ENCODE measurements around the gene SNAP25. TPM values are rescaled to one million over a fixed set of nuclear protein-coding genes. Genes with fewer than 3 reads are reported as not detected.

The SNAP25 gene
- total and polyA plus RNA-seq, 2 donors = 1.6 to 8.6 TPM

GRCh38 chr20:10190456-10190855 lies 28.2 kb upstream of the SNAP25 start:
- WGBS = 83% methylated on average over 3 of the region's 3 CpGs
- no peak for DNase-seq (ENCODE audit: extremely low spot score)
- no peak overlapping the region for H3K27ac ChIP-seq (ENCODE audit: low read depth)

GRCh38 chr20:10192171-10192570 lies 26.5 kb upstream of the SNAP25 start:
- Histone ChIP-seq H3K27ac (ENCODE audit: low read depth) (no peak overlapping the region), H3K4me3 (ENCODE audit: low read depth, low read length) (no peak overlapping the region), H3K36me3 (ENCODE audit: insufficient read depth) (no peaks in the 10 kb centered on the region), H3K4me1 (ENCODE audit: insufficient read depth) (no peaks in the 10 kb centered on the region)
- peak; percentile 47 for DNase-seq (ENCODE audit: extremely low spot score)
- 30% methylated on average over 1 of the region's 1 CpG for WGBS

More at GRCh38 chr20:10190456-10190855, 28.2 kb upstream of the SNAP25 start:
- no peak overlapping the region for H3K4me3 ChIP-seq (ENCODE audit: low read depth, low read length)
- no peaks in the 10 kb centered on the region for H3K36me3 ChIP-seq (ENCODE audit: insufficient read depth)
- no peaks in the 10 kb centered on the region for H3K4me1 ChIP-seq (ENCODE audit: insufficient read depth)

DNA sequence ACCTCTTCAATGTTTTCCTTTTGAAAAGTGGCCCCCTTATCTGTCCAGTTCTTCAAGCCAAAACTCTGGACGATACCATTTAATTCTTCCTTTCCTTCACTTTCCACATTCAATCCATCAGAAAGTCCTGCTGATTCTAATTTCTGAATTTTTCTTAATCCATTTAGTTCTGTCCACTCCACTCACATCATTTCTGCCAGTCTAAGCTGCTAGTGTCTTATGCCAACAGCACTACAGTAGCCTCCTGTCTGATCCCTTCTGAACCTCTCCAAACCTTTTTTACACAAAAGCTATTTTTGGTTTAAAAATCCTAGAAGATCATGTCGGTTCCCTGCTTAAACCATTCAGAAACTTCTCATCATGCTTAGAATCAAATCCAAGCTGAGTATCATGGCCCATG lies 24.5 kb upstream of the SNAP25 start:
- Histone ChIP-seq H3K4me1 (ENCODE audit: insufficient read depth) (no peaks in the 10 kb centered on the region), H3K4me3 (ENCODE audit: low read depth, low read length) (no peak overlapping the region)
- 87% methylated on average over 2 of the region's 2 CpGs for WGBS

GRCh38 chr20:10200330-10200729 lies 18.3 kb upstream of the SNAP25 start:
- H3K4me3 ChIP-seq (ENCODE audit: low read depth, low read length) = no peak overlapping the region
- DNase-seq (ENCODE audit: extremely low spot score) = no peak
- H3K4me1 ChIP-seq (ENCODE audit: insufficient read depth) = no peaks in the 10 kb centered on the region
- H3K36me3 ChIP-seq (ENCODE audit: insufficient read depth) = no peaks in the 10 kb centered on the region
- H3K27ac ChIP-seq (ENCODE audit: low read depth) = no peak overlapping the region

More for the DNA sequence above, 24.5 kb upstream of the SNAP25 start:
- no peaks in the 10 kb centered on the region for H3K36me3 ChIP-seq (ENCODE audit: insufficient read depth)
- no peak overlapping the region for H3K27ac ChIP-seq (ENCODE audit: low read depth)
- no peak for DNase-seq (ENCODE audit: extremely low spot score)

GRCh38 chr20:10201321-10201870 lies 17.2 kb upstream of the SNAP25 start:
- H3K36me3 ChIP-seq (ENCODE audit: insufficient read depth) = no peaks in the 10 kb centered on the region
- WGBS = 65% methylated on average over 3 of the region's 3 CpGs
- H3K4me1 ChIP-seq (ENCODE audit: insufficient read depth) = no peaks in the 10 kb centered on the region
- H3K4me3 ChIP-seq (ENCODE audit: low read depth, low read length) = no peak overlapping the region
- no peak for DNase-seq (ENCODE audit: extremely low spot score)
- no peak overlapping the region for H3K27ac ChIP-seq (ENCODE audit: low read depth)

- H3K4me3 ChIP-seq (ENCODE audit: low read depth, low read length) = no peak overlapping the region
- 26% methylated on average over 1 of the region's 1 CpG for WGBS
- no peaks in the 10 kb centered on the region for H3K4me1 ChIP-seq (ENCODE audit: insufficient read depth)
- no peak for DNase-seq (ENCODE audit: extremely low spot score)
- H3K36me3 ChIP-seq (ENCODE audit: insufficient read depth) = no peaks in the 10 kb centered on the region
- no peak overlapping the region for H3K27ac ChIP-seq (ENCODE audit: low read depth)
These were observed 9.5 kb upstream of the SNAP25 start for GRCh38 chr20:10209091-10209490.

DNA sequence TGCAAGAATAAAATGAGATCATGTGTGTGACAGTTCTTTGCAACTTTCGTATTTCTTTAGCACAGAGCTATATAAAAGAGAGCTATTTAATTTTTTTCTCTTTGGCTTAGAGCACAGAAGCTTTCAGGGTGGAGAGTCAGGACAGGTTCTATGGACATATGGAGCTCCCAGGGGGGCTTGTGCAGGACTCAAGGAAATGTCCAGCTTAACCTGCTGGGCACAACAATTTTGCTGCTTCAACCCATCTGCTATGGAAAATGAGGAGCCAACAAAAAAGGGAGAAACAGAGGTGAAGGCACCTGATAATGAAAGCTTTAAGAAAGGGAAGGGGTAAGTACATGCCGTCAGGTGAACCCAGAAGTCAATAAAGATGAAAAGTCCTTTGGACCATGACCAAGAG lies 5.1 kb upstream of the SNAP25 start:
- Histone ChIP-seq H3K4me3 (ENCODE audit: low read depth, low read length) (no peak overlapping the region), H3K27ac (ENCODE audit: low read depth) (no peak overlapping the region), H3K36me3 (ENCODE audit: insufficient read depth) (no peaks in the 10 kb centered on the region), H3K4me1 (ENCODE audit: insufficient read depth) (no peaks in the 10 kb centered on the region)
- WGBS = 77% methylated on average over 2 of the region's 2 CpGs
- DNase-seq (ENCODE audit: extremely low spot score) = no peak

DNA sequence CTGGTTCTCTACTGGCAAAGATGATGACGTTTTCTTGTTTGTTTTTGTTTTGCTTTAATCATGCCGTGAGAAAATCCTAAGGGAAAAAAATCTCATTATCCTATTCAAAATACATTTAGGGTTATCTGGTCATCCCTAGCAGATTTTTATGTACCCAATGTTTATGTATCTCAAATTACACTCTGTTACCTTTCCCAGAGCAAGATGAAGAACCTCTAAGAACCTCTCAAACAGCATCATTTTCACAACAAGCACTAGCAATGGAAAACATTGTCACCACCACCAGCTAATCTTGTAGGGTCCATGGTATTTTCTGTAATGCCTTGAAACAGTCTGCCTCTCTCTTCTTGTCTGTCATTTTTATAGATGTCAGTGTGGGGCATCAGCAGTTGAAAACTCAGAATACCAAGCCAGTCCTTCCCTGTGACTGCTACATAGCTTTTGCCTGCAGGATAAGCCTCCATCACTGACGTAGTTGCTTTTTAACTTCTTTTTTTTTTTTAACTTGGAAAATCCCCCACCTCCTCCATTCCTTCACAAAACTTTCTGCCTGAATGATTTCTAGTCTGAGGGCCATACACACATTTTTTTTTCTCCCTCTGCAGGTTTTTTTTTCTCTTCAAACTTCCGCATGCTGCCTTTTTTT lies 2.4 kb upstream of the SNAP25 start:
- H3K4me3 ChIP-seq (ENCODE audit: low read depth, low read length) = no peak overlapping the region
- 28% methylated on average over 4 of the region's 4 CpGs for WGBS
- H3K27ac ChIP-seq (ENCODE audit: low read depth) = no peak overlapping the region
- no peaks in the 10 kb centered on the region for H3K4me1 ChIP-seq (ENCODE audit: insufficient read depth)
- no peaks in the 10 kb centered on the region for H3K36me3 ChIP-seq (ENCODE audit: insufficient read depth)
- no peak for DNase-seq (ENCODE audit: extremely low spot score)

DNA sequence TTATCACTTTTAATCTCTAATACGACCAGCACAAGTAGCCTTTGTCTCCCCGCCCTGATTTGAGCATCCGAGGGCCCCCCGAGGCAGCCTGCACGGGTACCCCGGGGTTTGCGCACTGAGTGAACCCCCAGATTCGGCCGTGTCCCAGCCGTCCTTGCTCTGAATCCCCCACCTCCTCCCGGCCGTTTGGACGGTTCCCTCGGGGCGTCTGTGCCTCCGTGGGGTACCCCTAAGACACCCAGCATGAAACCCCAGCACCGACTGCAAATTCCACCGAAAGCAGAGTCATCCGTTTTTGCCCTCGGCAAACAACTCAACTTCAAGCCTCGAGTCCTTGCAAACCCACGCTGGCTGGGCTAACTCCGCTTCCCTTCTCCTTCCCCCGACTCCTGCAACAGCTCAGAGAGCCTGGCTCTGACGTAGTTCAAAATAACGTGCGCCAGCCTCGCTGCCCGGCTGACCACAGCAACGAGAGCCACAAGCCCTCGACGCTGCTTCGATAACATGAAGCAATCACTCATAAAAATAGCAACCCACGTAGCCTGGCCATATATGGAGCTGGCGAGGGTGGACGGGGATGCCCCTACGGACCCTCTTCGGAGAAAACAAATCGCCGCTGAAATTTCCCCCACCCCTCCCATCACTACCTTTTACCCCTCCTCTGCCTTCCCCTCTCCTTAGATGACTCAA lies 764 bp upstream of the SNAP25 start:
- peak; percentile 42 for DNase-seq (ENCODE audit: extremely low spot score)
- no peak overlapping the region for H3K27ac ChIP-seq (ENCODE audit: low read depth)
- H3K4me3 ChIP-seq (ENCODE audit: low read depth, low read length) = no peak overlapping the region
- WGBS = under 1% methylated on average over 40 of the region's 40 CpGs
- H3K4me1 ChIP-seq (ENCODE audit: insufficient read depth) = no peaks in the 10 kb centered on the region
- no peaks in the 10 kb centered on the region for H3K36me3 ChIP-seq (ENCODE audit: insufficient read depth)

GRCh38 chr20:10219452-10219791 lies 792 bp downstream of the SNAP25 start:
- no peak overlapping the region for H3K4me3 ChIP-seq (ENCODE audit: low read depth, low read length)
- DNase-seq (ENCODE audit: extremely low spot score) = peak; percentile 21
- no peak overlapping the region for H3K27ac ChIP-seq (ENCODE audit: low read depth)
- WGBS = under 1% methylated on average over 32 of the region's 32 CpGs
- no peaks in the 10 kb centered on the region for H3K36me3 ChIP-seq (ENCODE audit: insufficient read depth)
- H3K4me1 ChIP-seq (ENCODE audit: insufficient read depth) = no peaks in the 10 kb centered on the region

DNA sequence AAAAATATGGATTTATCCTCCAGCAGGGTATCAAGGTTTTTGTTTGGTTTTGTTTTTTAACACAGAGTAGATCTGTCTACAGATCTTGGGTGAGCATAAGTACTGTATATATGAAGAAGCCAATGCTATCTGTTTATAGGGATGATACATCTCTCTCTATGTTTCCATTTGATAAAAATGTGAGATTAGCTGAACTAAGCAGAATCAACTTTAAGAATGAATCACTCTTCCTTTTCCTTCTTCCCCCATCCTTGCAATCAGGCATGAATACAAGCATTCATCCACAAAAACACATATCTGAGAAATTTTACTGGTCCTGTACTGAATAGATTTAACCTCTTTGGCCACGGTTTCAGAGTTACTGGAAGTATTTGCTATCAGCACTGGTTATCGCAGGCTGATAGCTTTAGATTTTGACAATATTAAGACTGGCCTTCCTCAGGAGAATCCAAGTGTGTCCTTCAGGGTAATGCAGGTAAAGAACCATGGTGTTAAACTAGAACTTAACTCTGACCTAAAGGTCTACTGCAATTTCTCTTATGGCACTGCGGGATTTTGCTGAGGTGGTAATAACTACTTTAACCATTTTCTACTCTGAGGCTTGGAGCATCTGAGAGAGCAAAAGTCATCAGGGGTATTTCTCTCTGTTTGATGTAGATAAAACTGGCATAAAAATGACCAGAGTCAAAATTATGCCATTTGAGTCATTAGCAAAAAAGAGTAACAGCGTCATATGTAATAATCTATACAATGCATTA lies 1.5 kb downstream of the SNAP25 start:
- Histone ChIP-seq H3K36me3 (ENCODE audit: insufficient read depth) (no peaks in the 10 kb centered on the region), H3K4me3 (ENCODE audit: low read depth, low read length) (no peak overlapping the region), H3K27ac (ENCODE audit: low read depth) (no peak overlapping the region), H3K4me1 (ENCODE audit: insufficient read depth) (no peaks in the 10 kb centered on the region)
- DNase-seq (ENCODE audit: extremely low spot score) = no peak
- 84% methylated on average over 4 of the region's 4 CpGs for WGBS

- WGBS = 76% methylated on average over 6 of the region's 6 CpGs
- H3K4me1 ChIP-seq (ENCODE audit: insufficient read depth) = no peaks in the 10 kb centered on the region
These were observed 2.4 kb downstream of the SNAP25 start for GRCh38 chr20:10221021-10221420.

GRCh38 chr20:10225439-10226060 lies 6.9 kb downstream of the SNAP25 start:
- H3K4me1 ChIP-seq (ENCODE audit: insufficient read depth) = no peaks in the 10 kb centered on the region
- no peak for DNase-seq (ENCODE audit: extremely low spot score)
- H3K4me3 ChIP-seq (ENCODE audit: low read depth, low read length) = no peak overlapping the region
- H3K27ac ChIP-seq (ENCODE audit: low read depth) = no peak overlapping the region
- WGBS = 83% methylated on average over 1 of the region's 1 CpG
- no peaks in the 10 kb centered on the region for H3K36me3 ChIP-seq (ENCODE audit: insufficient read depth)

More at GRCh38 chr20:10221021-10221420, 2.4 kb downstream of the SNAP25 start:
- Histone ChIP-seq H3K4me3 (ENCODE audit: low read depth, low read length) (no peak overlapping the region), H3K36me3 (ENCODE audit: insufficient read depth) (no peaks in the 10 kb centered on the region), H3K27ac (ENCODE audit: low read depth) (no peak overlapping the region)
- DNase-seq (ENCODE audit: extremely low spot score) = no peak
